Ectodermal cell (in vitro differentiated cells): ENCODE data around the gene SCMH1.

Experiments
- H3K27ac ChIP-seq: 2 replicates; pipeline ENCODE4 v1.7.0; 2013; ENCODE audit warnings: mild to moderate bottlenecking, low read depth, low read length; ENCODE audit not compliant: insufficient read depth, poor library complexity, severe bottlenecking
- H3K27me3 ChIP-seq: 2 replicates; pipeline ENCODE4 v1.7.0; 2013; ENCODE audit warnings: mild to moderate bottlenecking, low read length; ENCODE audit not compliant: insufficient read depth, control insufficient read depth, poor library complexity, severe bottlenecking
- H3K36me3 ChIP-seq: one replicate; pipeline ENCODE4 v1.7.0; 2013; ENCODE audit warnings: low read length; ENCODE audit not compliant: control insufficient read depth, insufficient read depth
- H3K4me1 ChIP-seq: one replicate; pipeline ENCODE4 v1.7.0; 2013; ENCODE audit warnings: low read length; ENCODE audit not compliant: control insufficient read depth, insufficient read depth
- H3K4me3 ChIP-seq: 2 replicates; pipeline ENCODE4 v1.7.0; 2013; ENCODE audit warnings: low read depth, low read length, control low read depth; ENCODE audit not compliant: insufficient read depth
- H3K9me3 ChIP-seq: 2 replicates; pipeline ENCODE4 v1.7.0; 2013; ENCODE audit warnings: mild to moderate bottlenecking, low read length, moderate library complexity; ENCODE audit not compliant: control insufficient read depth
- WGBS, 2 experiments: methylation state at CpG; one replicate each; pipeline ENCODE4 v1.1.7; 2013; ENCODE audit warnings: missing lambda C conversion rate in 2 of 2; 5-methylcytosine and 5-hydroxymethylcytosine counted together

Gene SCMH1

DNA sequence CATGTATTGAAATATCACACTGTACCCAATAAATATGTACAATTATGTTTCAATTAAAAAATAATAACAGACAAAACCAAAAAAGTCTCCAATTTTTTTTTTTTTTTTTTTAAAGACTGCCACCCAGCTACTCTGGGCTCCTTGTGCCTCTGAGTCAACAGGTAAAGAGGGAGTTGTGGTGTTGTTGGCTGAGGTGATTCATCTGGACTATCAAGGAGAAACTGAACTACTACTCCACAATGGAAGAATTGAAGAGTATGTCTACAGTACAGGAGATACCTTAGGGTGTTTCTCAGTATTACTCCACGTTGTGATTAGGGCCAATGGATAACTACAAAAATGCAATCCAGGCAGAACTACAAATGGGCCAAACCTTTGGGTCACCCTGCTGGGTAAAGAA is 67.9 kb downstream of the SCMH1 start:
- Histone ChIP-seq H3K27ac (no peak overlapping the region), H3K4me1 (no peaks in the 10 kb centered on the region), H3K27me3 (no peaks in the 10 kb centered on the region), H3K36me3 (no peaks in the 10 kb centered on the region), H3K9me3 (no peaks in the 10 kb centered on the region), H3K4me3 (no peak overlapping the region)
- 88 to 93% methylated on average over 1 of the region's 1 CpG for WGBS, 2 experiments

DNA sequence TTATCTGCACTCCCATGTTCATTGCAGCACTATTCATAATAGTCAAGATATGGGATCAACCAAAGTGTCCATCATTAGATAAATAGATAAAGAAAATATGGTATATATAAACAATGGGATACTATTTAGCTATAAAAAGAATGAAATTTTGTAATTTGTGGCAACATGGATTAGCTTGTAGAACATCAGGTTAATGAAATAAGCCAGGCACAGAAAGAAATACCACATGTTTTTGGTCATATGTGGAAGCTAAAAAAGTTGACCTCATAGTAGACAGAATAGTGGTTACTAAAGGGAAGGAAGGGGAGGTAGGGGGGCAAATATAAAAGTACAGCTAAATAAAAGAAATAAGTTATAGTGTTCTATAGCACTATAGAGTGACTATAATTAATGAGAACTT is 68.5 kb downstream of the SCMH1 start:
- Histone ChIP-seq H3K36me3 (no peaks in the 10 kb centered on the region), H3K27ac (no peak overlapping the region), H3K4me1 (no peaks in the 10 kb centered on the region), H3K27me3 (no peaks in the 10 kb centered on the region), H3K4me3 (no peak overlapping the region), H3K9me3 (no peaks in the 10 kb centered on the region)

DNA sequence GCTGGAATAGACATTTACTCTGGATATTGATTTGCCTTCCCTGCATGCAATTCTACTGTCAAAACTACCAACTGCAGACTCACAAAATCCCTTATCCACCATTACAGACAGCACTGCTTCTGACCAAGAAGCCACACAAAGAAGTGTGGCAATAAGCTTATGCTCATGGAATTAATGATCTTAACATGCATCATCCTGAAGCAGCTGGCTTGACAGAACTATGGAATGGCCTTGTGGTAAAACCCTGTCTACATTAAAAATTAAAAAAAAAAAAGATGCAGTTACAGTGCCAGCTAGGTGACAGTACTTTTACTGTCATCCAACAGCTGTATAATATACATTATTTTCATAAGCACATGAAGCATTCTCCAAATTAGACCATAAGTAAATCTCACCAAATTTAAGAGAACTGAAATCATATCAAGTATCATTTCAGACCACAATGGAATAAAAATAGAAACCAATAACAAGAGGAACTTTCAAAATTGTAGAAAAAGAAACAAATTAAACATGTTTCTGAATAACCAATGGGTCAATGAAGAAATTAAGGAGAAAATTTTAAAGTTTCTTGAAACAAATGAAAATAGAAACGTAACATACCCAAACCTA is 70.7 kb downstream of the SCMH1 start:
- Histone ChIP-seq H3K27me3 (no peaks in the 10 kb centered on the region), H3K9me3 (peaks cover 2% of the 10 kb centered on the region), H3K27ac (no peak overlapping the region), H3K4me3 (no peak overlapping the region), H3K36me3 (no peaks in the 10 kb centered on the region), H3K4me1 (no peaks in the 10 kb centered on the region)
- whole genome bisulfite sequencing, 2 experiments = 73 to 84% methylated on average over 1 of the region's 1 CpG

DNA sequence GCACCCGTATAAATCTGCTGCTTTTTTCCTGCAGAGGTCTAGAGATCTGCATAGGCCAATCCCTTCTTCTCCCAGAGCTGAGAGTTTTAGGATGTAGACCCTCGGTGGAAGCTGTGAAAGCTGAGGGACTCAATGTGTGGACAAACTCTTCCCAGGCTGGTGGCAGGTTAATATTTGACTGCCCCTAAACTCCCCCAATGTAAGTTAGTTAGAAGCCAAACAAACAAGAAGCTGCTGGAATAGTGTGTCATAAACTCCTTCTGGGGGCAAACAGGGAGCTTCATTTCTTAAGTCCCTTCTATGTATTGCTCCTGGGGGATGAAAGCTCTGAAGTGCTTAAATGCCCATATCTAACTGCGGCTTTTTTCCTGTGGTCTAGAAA is 72.3 kb downstream of the SCMH1 start:
- Histone ChIP-seq H3K4me3 (no peak overlapping the region), H3K27ac (no peak overlapping the region), H3K9me3 (peaks cover 2% of the 10 kb centered on the region), H3K36me3 (no peaks in the 10 kb centered on the region), H3K4me1 (no peaks in the 10 kb centered on the region), H3K27me3 (no peaks in the 10 kb centered on the region)
- WGBS, 2 experiments = 100% methylated on average over 3 of the region's 3 CpGs

DNA sequence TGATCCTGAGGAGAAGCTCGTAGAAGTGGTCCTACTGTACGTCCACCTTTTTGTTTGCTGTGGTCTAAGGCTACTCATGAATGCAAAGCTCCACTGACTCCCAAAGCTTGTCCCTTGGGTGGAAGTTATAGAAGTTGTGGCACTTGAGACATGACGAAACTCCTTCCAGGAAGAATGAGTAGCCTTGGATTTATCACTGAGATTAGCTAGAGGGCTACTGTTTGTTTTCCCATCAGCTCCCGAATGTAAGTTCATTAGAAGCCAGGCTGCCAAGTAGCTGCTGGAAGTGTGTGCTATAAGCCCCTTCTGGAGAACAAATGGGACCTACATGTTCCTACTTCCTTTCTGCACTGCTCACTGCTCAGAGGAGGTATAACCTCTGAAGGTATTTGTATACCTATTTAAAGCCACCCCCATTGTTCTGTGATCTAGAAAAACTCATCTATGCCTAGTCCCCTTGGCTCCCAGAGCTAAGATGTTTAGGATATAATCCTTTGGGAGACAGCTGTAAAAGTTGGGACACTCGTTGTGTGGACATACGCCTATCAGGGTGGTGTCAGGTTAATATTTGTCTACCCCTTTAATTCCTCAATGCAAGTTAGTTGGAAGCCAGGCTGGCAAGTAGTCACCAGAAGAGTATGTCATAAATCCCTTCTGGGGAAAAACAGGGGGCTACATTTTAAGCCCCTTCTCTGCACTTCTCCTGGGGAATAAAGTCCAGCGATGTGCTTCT is 72.9 kb downstream of the SCMH1 start:
- Histone ChIP-seq H3K27ac (no peak overlapping the region), H3K27me3 (no peaks in the 10 kb centered on the region), H3K4me1 (no peaks in the 10 kb centered on the region), H3K36me3 (no peaks in the 10 kb centered on the region), H3K4me3 (no peak overlapping the region), H3K9me3 (peaks cover 2% of the 10 kb centered on the region)
- WGBS, 2 experiments = 92 to 96% methylated on average over 7 of the region's 7 CpGs

DNA sequence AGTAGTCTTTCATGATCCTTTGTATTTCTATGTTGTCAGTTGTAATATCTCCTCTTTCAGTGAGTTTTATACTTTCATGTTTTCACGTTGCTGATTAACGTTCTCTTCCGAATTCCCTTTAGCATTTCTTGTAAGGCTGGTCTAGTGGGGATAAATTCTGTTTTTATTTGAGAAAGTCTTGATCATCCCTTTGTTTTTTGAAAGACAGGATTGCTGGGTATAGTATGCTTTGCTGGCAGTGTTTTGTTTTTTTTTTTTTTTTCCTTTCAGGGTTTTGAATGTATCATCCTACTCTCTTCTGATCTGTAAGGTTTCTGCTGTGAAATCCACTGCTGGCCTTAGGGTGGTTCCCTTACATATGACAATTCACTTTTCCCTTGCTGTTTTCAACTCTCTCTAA is 74.4 kb downstream of the SCMH1 start:
- Histone ChIP-seq H3K27me3 (no peaks in the 10 kb centered on the region), H3K36me3 (no peaks in the 10 kb centered on the region), H3K4me3 (no peak overlapping the region), H3K9me3 (peaks cover 2% of the 10 kb centered on the region), H3K4me1 (no peaks in the 10 kb centered on the region), H3K27ac (no peak overlapping the region)
- WGBS, 2 experiments = 94 to 100% methylated on average over 3 of the region's 3 CpGs

DNA sequence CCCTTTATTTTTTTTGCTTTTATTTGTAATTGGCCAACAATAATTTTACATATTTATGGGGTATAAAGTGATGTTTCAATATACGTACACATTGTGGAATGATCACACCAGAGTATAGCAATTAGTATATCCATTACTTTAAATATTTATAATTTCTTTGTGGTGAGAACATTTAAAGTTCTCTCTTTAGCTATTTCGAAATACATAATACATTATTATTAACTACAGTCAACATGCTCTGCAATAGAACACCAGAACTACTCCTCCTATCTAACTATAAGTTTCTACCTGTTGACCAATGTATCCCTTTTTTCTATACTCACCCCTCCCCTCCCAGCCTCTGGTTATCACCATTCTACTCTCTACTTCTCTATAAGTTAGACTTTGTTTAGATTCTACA is 77.4 kb downstream of the SCMH1 start:
- H3K4me3 ChIP-seq = no peak overlapping the region
- 95 to 100% methylated on average over 1 of the region's 2 CpGs for WGBS, 2 experiments
- H3K27ac ChIP-seq = no peak overlapping the region
- no peaks in the 10 kb centered on the region for H3K27me3 ChIP-seq
- no peaks in the 10 kb centered on the region for H3K36me3 ChIP-seq
- H3K4me1 ChIP-seq = no peaks in the 10 kb centered on the region
- peaks cover 2% of the 10 kb centered on the region for H3K9me3 ChIP-seq

DNA sequence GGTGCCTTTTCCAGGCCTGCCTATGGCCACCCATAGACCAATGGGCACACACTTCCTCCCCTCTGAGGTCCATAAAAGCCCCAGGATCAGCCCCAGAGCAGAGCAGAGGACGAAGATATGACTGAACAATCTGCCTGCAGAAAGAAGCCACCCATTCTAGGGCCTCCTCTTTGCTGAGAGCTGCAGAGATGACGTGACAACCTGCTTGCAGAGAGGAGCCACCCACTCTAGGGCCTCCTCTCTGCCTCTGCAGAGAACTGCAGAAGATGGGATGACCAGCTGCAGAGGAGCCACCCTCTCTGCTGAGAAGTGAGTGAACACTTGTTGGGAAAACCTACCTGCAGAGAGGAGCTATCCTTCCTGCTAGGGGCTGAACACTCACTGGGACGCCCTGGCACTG is 79.7 kb downstream of the SCMH1 start:
- no peaks in the 10 kb centered on the region for H3K4me1 ChIP-seq
- H3K9me3 ChIP-seq = no peaks in the 10 kb centered on the region
- 90 to 93% methylated on average over 3 of the region's 3 CpGs for WGBS, 2 experiments
- H3K27me3 ChIP-seq = no peaks in the 10 kb centered on the region
- H3K36me3 ChIP-seq = no peaks in the 10 kb centered on the region
- no peak overlapping the region for H3K27ac ChIP-seq
- no peak overlapping the region for H3K4me3 ChIP-seq

DNA sequence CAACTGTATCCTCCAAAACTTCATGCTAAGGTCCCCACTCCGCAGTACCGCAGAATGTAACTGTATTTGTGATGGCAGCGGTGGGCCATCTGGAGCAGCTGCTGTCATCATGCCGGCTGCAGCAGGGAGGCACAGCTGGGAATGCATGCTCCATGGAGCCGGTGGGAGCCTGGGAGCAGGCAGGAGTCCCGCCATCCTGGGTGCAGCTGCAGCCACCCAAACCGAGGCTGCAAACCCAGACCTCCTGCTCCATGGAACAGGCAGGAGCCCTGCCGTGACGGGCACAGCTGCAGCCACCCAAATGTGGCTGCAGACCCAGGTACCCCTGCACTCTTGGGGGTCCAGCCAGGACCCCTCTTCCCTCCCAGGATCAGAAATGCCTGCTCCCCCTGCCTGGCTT is 80.3 kb downstream of the SCMH1 start:
- no peaks in the 10 kb centered on the region for H3K4me1 ChIP-seq
- no peaks in the 10 kb centered on the region for H3K36me3 ChIP-seq
- no peak overlapping the region for H3K4me3 ChIP-seq
- no peaks in the 10 kb centered on the region for H3K9me3 ChIP-seq
- H3K27ac ChIP-seq = no peak overlapping the region
- WGBS, 2 experiments = 93 to 95% methylated on average over 9 of the region's 9 CpGs
- no peaks in the 10 kb centered on the region for H3K27me3 ChIP-seq

DNA sequence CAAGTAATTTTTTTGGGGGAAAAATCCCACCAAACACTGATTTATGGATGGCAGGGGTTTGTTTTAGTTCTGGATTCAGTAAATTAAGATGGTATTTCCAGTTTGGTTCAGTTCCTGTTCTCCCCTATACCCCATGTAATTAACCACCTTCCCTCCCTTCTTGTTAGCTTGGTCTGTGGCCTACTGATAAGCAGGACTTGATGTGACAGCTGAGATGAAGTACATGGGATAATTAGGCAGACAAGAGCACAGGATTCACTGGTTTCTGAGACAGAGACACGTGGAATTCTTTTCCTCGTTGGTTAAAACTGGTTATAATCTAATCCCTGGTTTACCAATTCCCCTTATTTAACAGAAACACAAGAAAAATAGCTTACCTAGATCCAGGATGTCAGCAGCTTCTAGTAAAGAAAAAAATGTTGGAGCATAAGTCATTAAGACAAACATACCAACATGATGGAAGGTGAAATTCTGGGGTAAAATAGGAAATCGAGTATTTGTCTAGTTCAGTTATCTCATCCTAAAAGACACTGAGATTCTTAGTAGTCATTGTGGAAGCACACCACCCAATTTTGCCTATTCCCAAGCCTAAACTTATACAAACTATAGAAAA is 81.5 kb downstream of the SCMH1 start:
- Histone ChIP-seq H3K27ac (no peak overlapping the region), H3K27me3 (no peaks in the 10 kb centered on the region), H3K4me3 (no peak overlapping the region), H3K9me3 (no peaks in the 10 kb centered on the region), H3K4me1 (no peaks in the 10 kb centered on the region), H3K36me3 (no peaks in the 10 kb centered on the region)
- 81 to 86% methylated on average over 2 to 3 of the region's 3 CpGs for WGBS, 2 experiments
